Activated CD4-positive, CD25-positive, alpha-beta regulatory T cell treated with anti-CD3 and anti-CD28 coated beads, Interleukin-2, amount 50 U/mL, for 24 hours (primary cell): ENCODE measurements around the gene PALLD.

ENCODE experiments used
- ATAC-seq, 2 donors: fragments of 150-1000 bp; cut with Tn5 transposase; one replicate each; pipeline ENCODE4 v1.10.0; 2021; ENCODE audit warnings: mild to moderate bottlenecking in 1 of 2, moderate library complexity in 1 of 2

Gene PALLD

DNA sequence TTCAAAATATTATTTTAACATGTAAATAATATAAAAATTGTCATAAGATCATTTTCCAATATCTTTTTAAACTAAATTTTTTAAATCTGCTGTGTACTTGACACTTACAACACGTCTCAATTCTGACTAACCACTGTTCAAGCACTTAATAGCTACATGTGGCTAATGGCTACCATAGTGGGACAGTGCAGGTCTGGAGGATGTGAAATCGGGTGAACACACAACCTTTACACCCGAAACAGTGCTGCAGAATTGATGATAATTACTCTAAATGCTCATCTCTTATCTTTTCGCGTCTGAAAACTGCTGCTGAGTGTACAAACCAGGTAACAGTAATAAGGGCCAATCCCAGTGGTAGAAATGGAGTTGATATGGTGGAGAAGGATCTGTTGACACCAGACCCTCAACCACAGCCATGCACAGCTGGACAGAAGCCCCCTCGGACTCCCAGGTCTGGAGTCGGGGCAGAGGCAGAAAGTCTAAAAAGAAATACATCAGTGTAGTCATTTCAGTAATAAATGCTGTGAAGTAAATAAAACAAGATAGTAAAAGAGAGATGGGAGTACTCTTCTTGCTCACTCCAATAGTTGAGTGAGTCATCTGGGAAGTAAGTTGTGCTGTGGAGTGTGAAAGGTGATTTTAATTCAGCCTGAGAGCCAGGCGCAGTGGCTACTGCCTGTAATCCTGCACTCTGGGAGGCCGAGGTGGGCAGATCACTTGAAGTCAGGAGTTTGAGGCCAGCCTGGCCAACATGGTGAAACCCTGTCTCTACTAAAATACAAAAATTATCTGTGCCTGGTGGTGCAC lies 363.2 kb downstream of the PALLD start:
- no peak for ATAC-seq

DNA sequence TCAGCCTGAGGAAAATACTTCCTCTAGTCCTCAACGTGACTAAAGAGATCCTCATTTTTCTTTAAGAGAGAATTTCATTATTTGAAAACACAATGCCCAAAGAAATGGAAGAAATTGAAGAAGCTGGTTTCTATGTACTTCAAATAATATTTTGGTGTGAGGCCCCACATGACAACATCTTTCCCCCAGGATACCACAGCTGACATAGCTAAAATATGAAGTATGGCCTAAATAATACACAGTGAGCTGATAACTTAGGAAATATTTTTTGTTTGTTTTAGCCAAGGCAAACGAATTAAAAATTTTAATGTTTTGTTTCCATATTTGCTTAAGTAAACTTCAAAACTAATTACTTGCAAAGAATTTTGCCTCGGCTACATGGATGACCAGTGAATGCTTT lies 364.0 kb downstream of the PALLD start:
- no peak for ATAC-seq

DNA sequence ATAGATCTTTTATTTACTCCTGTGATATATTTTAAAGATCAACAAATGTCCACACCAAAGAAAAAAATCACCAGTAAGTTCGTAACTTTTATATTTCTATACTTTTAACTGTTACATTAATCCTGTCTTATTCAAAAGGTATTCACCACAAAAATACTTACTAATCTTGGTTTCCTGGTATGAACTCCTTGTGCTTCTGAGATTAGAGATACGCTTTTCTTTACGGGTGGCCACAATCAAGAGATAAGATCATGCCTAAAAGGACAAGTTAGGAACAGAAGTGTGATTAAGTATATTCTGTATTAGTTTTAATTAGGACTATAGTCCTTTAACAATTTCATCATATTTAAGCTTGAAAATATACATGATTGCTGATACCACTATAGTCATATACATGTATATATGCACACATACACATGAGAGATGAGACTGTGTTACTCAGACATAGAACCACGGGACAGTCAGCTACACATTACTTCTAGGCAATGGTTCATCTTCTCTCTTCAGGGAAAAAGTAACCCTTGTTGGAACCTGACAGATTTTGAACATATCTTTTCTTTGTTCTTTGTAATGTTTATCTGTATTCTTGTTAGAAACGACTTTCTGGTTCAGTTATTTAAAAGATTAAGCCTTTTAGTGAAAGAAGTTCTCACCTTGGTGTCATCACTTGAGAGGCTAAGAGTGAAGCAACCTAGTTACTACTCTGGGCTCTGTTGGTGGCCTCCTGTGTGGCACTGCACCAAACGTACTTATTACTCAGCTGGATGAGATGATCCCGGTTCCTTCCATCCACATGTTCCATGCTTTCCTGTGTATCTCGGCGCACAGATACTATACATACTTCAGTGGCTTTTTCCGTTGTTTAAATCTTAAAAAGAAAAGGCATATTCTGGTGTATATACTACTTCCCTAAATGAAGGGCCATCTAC lies 367.1 kb downstream of the PALLD start:
- ATAC-seq, result no peak

DNA sequence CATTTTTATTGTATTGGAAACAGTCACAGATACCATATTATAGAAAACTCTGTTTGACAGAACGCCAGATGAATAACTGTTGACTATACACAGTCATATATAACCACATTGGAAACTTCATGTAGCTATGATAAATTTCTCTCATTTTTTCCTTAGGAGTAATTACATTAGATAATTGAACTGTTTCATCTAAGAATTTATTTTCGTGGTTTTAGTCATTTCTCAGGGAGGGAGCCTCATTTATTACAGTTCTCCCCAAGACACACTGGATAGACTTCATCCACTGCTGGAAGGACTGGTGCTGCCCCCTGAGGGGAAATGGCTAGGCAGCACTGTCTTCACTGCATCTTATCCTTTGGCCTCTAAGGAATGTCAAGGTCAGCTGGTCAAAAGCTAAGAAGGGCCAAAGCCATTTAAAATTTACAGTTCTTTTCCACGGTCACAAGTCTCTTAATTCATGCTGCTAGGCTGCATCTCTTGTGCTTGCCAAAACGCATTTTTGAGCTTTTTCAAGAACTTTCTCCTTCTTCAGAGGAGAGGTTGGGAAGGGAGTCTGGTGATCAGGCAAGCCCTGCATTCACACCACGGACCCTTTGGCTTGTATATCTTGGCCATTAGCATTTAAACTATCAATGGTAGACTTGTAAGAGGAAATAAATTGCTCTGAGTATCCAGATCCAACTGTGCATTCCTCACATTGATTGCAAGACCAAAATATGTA lies 368.1 kb downstream of the PALLD start:
- ATAC-seq, result no peak

DNA sequence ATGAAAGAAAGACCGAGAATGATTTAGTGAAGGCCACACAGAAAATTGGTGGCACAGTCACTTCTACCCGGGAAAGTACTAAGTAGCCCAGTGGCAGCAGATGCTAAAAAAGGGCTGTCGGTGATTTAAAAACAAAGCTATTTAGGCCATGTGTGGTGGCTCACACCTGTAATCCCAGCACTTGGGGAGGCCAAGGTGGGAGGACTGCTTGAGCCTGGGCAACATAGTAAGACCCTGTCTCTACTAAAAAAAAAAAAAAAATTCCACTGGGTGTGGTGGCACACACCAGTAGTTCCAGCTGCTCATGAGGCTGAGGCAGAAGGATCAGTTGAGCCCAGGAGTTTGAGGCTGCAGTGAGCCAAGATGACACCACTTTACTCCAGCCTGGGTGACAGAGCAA lies 369.0 kb downstream of the PALLD start:
- ATAC-seq, result no peak

DNA sequence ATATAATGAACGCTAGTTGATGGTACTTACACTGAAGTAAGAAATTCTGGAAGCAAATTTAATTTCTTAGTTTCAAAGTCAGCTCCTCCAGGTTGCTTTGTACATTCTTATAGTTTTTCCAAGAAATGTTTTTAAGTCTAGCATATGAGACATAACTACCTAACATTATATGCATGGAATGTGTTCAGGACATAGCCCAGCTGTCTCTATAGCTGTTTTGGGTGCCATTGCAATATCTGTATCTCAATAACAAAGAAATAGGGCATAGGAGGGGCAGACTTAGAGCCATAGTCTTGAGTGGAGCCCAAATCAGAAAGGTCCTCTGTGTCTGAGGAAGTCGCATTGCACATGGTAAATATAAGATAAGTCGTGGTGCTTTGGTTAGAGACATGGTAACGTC lies 369.8 kb downstream of the PALLD start:
- ATAC-seq, result no peak

DNA sequence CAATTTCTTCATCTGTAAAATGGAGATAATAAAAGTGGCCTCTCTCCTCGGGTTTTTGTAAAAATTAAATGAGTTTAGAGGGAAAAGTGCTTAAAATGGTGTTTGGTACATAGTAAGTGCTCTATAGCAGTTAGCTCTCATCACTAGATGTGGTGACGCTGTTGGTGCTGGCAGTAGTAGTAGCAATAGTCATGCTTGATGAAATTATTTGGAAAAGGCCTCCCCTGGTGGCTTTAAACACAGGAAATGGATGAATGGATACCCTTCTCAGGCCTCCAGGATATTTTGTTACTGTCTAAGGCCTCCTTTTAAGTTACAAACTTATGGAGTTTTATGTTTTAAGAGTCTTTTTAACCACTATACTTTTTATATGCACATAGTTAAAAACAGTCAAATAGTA lies 370.3 kb downstream of the PALLD start:
- no peak for ATAC-seq

DNA sequence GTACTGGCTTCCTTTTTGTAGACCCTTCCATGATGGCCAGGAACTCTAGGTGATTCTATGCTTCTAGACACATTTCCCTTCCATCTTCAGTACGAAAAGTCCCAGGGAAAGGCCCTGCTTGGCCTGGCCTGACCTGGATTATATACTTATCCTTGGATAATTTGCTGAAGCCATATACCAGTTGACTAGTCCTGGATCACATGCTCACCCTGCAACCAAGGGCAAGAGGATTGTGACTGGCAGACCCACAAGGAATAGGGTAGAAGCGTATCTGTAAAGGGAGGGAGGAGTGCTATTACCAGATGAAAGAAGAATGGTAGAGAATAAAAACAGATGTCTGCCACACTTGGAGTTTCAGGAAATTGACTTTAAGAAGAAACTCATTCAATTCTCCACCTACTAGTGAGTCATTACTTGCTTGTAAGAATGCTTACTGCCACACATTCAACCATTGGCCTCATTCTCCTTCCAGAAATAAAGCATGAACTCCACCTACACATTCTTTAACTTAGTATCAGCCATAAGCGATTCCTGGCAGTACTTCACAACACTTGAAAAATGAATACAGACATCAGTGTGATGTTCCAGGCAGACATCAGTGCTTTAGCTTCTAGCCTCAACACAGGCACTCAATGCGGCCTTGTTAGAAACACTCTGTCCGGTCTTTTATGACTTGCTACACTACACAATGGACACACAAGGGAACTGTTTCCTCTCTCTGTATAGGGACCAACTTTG lies 371.4 kb downstream of the PALLD start:
- no peak for ATAC-seq

DNA sequence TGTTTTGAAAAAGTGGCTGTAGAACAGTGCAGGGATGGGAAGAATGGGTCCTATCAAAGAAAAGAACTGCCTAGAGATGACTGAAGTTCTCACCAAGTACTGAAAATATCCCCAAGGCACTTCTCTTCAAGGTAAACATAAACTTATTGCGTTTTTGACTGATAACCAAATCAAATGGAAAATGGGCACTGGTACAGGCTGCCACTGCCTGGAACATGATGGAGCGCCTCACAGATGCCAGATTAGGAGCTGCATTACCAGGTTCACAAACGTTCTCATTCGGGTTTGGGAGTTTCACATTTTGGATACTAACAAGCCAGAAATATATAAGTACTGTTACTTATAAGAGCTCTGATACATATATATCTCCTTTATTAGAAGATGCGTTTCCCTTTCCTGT lies 371.9 kb downstream of the PALLD start:
- ATAC-seq, result no peak

DNA sequence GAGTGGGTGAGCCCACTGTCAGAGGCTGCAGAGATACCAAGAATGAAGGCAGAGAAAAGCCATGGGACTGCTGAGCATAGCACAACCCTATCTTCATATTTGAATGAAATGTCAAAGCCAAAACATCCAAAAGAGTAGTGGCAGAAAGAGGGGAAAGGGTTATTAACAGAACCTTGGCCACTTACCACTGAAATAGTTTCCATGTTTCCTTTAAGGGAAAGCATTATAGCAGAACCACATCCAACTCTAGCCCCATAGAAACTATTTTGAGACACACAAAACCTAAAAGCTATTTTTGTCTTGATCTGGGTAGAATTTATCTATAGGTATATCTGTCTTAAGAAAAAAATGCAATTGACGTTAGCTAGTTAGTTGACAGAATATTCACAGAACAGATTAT lies 373.2 kb downstream of the PALLD start:
- no peak for ATAC-seq

DNA sequence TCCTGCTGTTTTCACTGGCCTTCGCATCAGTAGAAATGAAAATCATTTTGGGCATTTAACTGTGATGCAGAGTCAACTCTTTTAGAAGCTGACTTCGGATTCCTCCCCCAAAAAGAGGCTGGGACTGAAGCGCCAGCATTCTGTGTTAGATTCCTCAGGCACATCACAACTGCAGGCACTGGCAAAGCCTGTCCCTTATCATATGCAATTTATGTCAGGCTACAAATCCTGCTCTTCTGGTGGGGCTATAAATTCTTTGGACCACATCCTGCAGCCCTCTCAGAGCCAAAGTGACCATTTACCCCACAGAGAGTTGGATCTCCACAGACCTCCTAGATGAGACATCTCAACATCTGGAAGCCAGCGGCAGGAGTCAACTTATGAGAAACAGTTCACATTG lies 374.8 kb downstream of the PALLD start:
- no peak for ATAC-seq

DNA sequence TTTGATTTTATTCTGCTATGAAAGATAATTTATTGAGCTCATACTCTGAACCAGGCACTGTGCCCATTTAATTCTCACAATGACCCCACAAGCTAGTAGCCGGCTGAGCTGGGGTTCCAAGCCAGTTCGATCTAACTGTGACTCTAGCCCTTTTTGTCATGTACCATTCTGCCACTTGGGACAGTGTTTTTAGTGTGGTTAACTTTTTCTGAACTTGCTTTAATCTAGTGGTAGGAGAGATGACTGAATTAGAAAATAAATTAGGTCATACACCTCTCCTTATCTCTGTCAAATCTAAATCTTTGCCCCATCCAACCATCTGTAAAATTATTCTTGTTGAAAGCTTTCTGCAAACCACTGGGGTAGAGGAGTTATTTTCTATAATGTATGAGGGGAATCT lies 377.2 kb downstream of the PALLD start:
- ATAC-seq, result no peak

DNA sequence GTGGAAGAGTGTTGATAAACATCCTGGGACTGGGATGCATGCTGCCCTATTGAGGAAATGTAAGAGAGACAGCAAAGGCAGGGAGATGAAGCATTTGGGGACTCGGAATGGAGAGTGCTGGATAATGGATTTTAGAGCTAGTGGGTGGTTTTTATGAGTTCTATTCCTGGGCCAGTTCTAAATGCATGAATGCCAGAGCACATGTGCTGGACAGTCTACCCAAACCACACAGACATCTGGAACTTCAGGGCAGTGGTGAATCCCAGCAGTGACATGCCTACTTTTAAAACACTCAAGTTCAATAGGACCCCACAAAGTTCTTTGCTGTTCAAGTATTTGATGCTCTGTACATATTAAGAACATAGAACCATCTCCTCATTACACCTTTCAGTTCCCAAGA lies 379.3 kb downstream of the PALLD start:
- ATAC-seq, result no peak

DNA sequence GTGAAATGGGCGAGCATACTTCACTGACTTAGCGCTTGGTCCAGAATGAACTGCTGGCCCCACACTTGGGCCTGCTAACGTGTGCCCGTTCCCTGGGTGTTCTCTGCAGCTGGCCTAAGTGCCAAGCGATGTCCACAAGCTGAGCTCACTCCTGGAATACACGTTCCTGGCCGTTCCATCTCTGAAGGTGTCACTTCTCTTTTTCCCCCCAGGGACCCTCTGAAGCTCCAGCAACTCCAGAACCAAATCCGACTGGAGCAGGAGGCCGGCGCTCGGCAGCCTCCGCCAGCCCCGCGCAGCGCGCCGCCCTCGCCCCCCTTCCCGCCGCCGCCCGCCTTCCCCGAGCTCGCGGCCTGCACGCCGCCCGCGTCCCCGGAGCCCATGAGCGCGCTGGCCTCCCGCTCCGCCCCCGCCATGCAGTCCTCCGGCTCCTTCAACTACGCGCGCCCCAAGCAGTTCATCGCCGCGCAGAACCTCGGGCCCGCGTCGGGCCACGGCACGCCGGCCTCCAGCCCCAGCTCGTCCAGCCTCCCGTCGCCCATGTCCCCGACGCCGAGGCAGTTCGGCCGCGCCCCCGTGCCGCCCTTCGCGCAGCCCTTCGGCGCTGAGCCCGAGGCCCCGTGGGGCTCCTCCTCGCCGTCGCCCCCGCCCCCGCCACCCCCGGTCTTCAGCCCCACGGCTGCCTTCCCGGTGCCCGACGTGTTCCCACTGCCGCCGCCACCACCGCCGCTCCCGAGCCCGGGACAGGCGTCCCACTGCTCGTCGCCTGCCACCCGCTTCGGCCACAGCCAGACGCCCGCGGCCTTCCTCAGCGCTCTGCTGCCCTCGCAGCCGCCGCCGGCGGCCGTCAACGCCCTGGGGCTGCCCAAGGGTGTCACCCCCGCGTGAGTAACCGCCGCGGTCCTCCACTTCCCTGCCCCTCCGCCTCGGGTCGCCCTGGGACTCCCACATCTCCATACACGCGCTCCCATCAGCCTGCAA lies 380.9 kb downstream of the PALLD start:
- peak in 1 of 2 donors; percentile 18 for ATAC-seq

DNA sequence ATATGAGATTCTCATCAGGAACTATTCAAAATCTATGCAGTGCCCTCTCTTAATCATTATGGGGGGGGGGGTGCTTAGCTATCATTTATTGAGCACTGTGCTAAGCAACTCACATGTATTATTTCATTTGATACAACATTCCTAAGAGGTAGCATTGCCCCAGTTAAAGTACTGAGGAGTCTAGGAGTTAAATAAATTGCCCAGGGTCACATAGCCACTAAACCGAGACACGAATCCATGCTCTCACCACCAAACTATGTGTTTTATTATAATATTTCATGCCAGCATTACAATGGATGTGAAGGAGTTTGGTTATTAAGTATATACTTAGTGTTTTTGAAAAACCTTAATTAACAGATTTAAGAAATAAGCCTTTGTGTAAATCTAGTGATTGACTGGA lies 381.8 kb downstream of the PALLD start:
- ATAC-seq, result no peak

DNA sequence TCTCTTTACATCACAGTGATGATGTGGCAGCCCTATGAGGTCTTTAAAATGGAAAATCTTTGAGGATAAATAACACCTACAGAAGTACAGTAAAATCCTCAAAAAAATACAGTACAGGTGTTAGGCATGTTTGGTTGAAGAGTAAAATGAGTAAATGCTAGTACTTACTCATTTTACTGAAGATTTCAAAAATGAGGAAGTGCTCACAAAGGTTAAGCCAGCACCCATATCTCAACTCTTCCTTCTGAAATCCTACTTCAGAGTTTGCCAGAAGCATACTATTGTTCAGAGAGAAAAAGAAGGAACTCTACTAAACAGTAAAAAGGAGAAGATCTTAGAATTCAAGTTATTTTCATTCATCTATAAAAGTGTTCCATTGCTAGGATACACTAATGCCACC lies 382.3 kb downstream of the PALLD start:
- no peak for ATAC-seq

DNA sequence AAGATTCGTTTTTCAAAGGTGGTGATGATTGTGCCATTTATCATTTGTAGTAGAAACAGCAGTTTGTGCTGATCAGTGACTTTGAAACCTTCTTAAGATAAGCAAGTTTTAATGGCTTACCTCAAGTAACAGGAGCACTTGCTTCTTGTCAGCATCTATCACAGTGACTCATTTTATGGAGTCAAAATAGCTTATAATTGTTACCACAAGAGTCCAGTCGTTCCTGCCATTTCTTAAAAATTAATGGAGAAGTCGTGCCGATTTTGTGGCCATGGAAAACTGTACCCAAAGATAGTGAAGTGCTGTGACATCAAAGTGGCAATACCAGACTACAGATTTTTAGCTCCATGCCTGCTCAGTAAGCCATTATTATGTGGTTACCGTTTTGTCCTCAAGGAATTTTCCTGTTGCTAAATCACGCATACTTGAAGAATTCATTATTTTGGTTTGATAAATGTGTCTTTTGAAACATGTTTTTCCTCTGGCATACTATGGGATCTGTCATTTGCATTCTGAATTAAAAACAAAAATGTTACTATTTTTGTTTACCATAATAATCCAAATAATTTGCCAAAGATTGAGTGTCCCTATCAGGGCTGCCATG lies 383.3 kb downstream of the PALLD start:
- ATAC-seq, result no peak

DNA sequence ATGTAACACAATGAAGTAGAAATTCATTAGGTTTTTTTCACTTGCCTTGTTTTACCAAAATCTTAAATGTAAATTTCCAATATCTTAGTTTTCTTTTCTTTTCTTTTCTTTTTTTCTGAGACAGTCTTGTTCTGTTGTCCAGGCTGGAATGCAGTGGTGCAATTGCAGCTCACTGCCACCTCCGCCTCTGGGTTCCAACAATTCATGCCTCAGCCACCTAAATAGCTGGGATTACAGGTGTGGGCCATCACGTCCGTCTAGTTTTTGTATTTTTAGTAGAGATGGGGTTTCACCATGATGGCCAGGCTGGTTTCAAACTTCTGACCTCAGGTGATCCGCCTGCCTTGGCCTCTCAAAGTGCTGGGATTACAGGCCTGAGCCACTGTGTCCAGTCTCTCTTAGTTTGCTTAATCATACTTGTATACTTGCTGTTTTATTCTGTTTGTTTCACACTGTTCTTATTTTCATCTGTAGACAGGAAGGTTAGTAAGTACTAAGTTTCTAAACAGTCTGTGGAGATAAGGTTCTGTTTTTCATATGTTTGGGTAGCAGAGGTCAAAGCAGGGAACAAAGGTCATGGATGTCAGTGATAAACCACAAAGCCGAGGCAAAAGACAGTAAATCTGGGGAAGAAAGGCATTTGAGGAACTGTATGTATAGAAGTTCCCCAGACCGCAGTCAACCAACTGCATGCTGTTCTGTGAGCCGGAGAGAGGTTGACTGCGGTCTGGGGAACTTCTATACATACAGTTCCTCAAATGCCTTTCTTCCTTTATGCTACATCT lies 384.2 kb downstream of the PALLD start:
- no peak for ATAC-seq

DNA sequence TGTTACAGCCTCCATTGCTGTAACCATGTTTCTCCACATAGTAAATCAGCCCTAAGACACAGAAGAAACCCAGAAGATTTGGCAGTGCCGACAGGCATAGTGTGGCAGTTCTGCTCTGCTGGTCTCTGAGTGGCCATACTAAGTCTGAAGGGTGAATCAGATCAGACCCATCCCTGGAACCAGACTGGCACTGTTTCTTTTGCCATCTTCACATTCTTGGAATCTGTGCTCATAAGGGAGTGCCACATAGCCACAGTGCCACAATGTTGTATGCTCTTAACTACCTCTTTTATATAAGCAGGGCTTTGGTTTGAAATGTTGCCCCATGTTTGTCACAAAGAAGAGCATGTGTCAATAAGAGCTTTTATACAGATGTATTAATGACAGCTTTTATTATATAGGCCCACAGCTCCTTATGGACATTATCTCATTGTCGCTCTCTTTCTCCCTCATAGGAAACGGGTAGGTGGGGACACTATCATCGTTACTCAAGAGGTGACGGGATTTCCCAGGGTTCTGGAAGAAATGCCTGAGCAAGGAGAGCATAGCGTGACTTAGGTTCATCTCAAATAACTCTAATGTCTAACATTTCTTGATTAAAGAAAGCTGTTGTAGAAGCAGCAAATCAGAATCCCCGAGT lies 385.0 kb downstream of the PALLD start:
- ATAC-seq, result no peak
